ENCODE results near the gene KBTBD4. TPM values are rescaled to one million over a fixed set of nuclear protein-coding genes. Genes with fewer than 3 reads are reported as not detected.

Gene KBTBD4
- total RNA-seq: 20.3 and 20.7 TPM in 2 replicates
- total RNA-seq (2013): 24.8 TPM
- polyA plus RNA-seq: 8.6 and 11.5 TPM in 2 replicates
- 16.9 and 18.2 TPM in 2 replicates for polyA minus RNA-seq

DNA sequence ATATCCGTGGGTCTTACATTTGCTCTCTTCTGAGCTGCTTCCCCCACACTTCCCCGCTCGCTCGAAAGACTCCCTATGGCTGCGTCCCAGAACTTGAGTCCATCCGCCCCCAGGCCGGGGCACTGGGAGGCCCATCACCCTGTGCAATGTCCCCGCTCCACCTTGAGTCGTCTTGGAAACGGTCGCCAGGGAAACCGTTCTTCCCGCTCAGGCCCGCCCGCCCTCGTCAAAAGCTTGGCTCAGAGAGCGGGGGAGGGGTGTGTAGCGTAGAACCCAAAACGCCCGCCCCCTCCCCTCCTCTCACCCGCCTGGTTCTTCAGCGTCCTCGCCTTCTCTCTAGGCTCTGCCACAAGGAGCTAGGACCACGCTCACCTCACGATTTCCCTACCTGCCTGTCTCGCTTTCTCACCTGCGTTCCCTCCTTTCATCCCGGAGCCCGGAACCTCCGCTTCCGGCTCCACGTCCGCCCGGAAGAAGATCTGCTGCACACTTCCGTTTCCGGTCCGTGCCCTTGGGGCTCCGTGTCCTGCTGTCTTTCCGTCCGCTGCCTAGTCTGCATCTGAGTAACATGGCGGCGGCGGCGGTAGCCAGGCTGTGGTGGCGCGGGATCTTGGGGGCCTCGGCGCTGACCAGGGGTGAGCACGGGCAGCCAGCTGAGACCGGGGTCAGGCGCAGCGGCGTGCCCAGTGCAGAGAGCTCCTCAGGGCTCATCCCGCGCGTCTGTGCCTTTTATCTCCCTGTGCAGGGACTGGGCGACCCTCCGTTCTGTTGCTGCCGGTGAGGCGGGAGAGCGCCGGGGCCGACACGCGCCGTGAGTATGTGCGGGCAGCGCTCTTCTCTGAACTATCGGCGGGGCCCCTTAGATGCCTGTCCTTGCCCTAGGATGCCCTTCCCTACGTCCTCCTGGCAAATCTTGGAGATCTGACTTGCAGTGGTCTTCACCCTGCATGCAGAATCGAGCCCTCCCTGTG lies at the start of gene KBTBD4, which contains the start of gene NDUFS3:
TSS of gene KBTBD4 (minus strand) at position 447 of the 971 bp plus-strand sequence. CDS start at position 428, 19 bp downstream.
TSS of gene NDUFS3 (plus strand) at position 551 of the 971 bp plus-strand sequence. CDS start at position 569, 18 bp downstream.
- Histone ChIP-seq H2AFZ (ENCODE audit: insufficient read depth, low read depth, low read length, poor library complexity, severe bottlenecking) (peak within 1 kb of the TSS; percentile 90), H3K9me3 (ENCODE audit: control extremely low read depth in 1 of 3, control insufficient read depth in 2 of 3, insufficient read depth in 1 of 3, low read length in 2 of 3) (no peaks in the 10 kb centered on the region), H3K36me3 (replicated peaks in 1 of 2; ENCODE audit: control extremely low read depth in 1 of 2, control insufficient read depth in 1 of 2, extremely low read depth in 1 of 2, insufficient read depth in 2 of 2, low read length in 1 of 2) (peaks cover 0 to 52% of the 10 kb centered on the region in 2 experiments), H3K4me3 (ENCODE audit: control extremely low read depth in 1 of 5, extremely low read depth in 1 of 5, insufficient read depth in 1 of 5, low read depth in 2 of 5, low read length in 4 of 5) (peak within 1 kb of the TSS; percentile 61 to 91 (median 87)), H3K79me2 (ENCODE audit: control insufficient read depth, insufficient read depth, low read length) (peaks cover 57% of the 10 kb centered on the region), H3K4me1 (ENCODE audit: control insufficient read depth in 2 of 2, insufficient read depth in 2 of 2, low read length in 2 of 2) (peaks cover 25 to 26% of the 10 kb centered on the region in 2 donors), H4K20me1 (ENCODE audit: control insufficient read depth, insufficient read depth, low read length, poor library complexity, severe bottlenecking) (peaks cover 9% of the 10 kb centered on the region), H3K4me2 (replicated peaks; ENCODE audit: low read depth, low read length, poor library complexity, severe bottlenecking) (peak within 1 kb of the TSS; percentile 85), H3K27ac (ENCODE audit: low read length in 2 of 2) (peak within 1 kb of the TSS; percentile 78 to 81), H3K9ac (ENCODE audit: low read length) (peak within 1 kb of the TSS; percentile 81), H3K27me3 (replicated peaks in 1 of 4; ENCODE audit: control extremely low read depth in 1 of 4, control insufficient read depth in 3 of 4, insufficient read depth in 4 of 4, low read length in 3 of 4) (no peaks in the 10 kb centered on the region)
- WGBS (ENCODE audit: insufficient coverage): under 1% methylated on average over 64 of the region's 72 CpGs
- intact Hi-C loops (cut with micrococcal nuclease): loop anchor here (1.0 to 5.0 kb wide), 8 partner anchors 14 to 331 kb away; partner anchors contain the start of genes ACP2, AGBL2, CELF1 and FNBP4
- Mint-ChIP-seq H3K9me3 (ENCODE audit: insufficient read depth) (no peaks in the 10 kb centered on the region), H3K4me1 (peaks cover 32% of the 10 kb centered on the region), H3K27me3 (no peaks in the 10 kb centered on the region), H3K4me3 (peak within 1 kb of the TSS; percentile 96), H3K27ac (peak within 1 kb of the TSS; percentile 98)
- ATAC-seq (ENCODE audit: low read depth) (peak; percentile 95), DNase-seq (peak; percentile 94)
- no peak for TF ChIP-seq EZH2 (IDR thresholded peaks at IDR 0.05; ENCODE audit: borderline replicate concordance, insufficient read depth, low read depth, low read length, poor library complexity, severe bottlenecking)
- TF ChIP-seq, protein P1, sequence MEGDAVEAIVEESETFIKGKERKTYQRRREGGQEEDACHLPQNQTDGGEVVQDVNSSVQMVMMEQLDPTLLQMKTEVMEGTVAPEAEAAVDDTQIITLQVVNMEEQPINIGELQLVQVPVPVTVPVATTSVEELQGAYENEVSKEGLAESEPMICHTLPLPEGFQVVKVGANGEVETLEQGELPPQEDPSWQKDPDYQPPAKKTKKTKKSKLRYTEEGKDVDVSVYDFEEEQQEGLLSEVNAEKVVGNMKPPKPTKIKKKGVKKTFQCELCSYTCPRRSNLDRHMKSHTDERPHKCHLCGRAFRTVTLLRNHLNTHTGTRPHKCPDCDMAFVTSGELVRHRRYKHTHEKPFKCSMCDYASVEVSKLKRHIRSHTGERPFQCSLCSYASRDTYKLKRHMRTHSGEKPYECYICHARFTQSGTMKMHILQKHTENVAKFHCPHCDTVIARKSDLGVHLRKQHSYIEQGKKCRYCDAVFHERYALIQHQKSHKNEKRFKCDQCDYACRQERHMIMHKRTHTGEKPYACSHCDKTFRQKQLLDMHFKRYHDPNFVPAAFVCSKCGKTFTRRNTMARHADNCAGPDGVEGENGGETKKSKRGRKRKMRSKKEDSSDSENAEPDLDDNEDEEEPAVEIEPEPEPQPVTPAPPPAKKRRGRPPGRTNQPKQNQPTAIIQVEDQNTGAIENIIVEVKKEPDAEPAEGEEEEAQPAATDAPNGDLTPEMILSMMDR (IDR thresholded peaks at IDR 0.05): no peak
- POLR2A ChIA-PET: interaction anchor here (0.7 to 1.9 kb wide), 5 partner anchors 9 to 184 kb away, joined by 3 to 18 read pairs (median 6); partner anchors contain the start of gene PTPMT1
- CTCF ChIA-PET: interaction anchor here (1.9 to 2.2 kb wide), 2 partner anchors 13 to 22 kb away, joined by 5 to 7 read pairs; partner anchors contain the start of gene PTPMT1

Data from B cell (primary cell).